Measurements from ENCODE around the gene MUC5B. TPM values are rescaled to one million over a fixed set of nuclear protein-coding genes. Genes with fewer than 3 reads are reported as not detected.

MUC5B gene
- total and polyA plus RNA-seq, 2 donors (not counting 3 experiments of a cell fraction or from before 2014, with no cell fraction given), result not detected

DNA sequence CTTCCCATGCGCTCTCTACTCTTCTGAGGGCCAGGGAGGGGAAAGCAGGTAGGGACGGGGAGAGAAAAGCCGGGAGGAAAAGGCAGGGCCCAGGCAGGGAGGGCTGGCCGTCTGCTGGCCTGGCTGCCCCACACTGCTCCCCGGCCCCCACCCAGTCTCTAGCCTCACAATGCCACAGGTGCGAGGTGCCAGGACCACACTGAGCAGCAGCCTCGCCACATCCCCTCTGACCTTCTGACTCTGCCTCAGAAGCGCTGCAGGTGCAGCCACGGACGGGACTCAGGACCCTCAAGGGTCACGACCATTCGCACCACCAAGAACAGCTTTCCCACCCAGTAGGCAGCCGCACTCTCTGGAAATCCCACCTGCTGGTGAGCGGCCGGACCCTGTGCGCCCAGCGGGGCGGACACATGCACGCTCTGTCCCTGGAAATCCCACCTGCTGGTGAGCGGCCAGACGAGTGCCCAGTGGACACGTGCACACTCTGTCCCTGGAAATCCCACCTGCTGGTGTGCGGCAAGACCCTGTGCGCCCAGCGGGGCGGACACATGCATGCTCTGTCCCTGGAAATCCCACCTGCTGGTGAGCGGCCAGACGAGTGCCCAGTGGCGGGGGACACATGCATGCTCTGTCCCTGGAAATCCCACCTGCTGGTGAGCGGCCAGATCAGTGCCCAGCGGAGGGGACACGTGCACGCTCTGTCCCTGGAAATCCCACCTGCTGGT is 66.5 kb downstream of the MUC5B start:
- POLR2A ChIA-PET, result no interaction called here
- dilution Hi-C loops (cut with MboI; ENCODE audit: extremely low pct_ligation_motif_present, low sequenced_read_pairs), result no loop called here
- Histone ChIP-seq H2AFZ (ENCODE audit: low read depth, low read length) (no peak overlapping the region), H3K9me3 (replicated peaks; ENCODE audit: control insufficient read depth, insufficient read depth, low read length) (no peaks in the 10 kb centered on the region), H3K9me1 (replicated peaks; ENCODE audit: control insufficient read depth, extremely low read depth, insufficient read depth, low read length) (no peaks in the 10 kb centered on the region), H3K79me2 (ENCODE audit: control insufficient read depth, insufficient read depth, low read length) (peaks cover 4% of the 10 kb centered on the region), H3K36me3 (ENCODE audit: control insufficient read depth in 2 of 2, extremely low read depth in 1 of 2, insufficient read depth in 2 of 2, low read length in 2 of 2) (peaks cover 3 to 54% of the 10 kb centered on the region in 2 experiments), H3K9ac (replicated peaks; ENCODE audit: extremely low read depth, insufficient read depth, low read length) (no peak overlapping the region), H3K4me3 (replicated peaks in 1 of 3; ENCODE audit: insufficient read depth in 1 of 3, low read depth in 1 of 3, low read length in 3 of 3) (no peak overlapping the region), H3K4me2 (ENCODE audit: insufficient read depth, low read length) (no peak overlapping the region), H3K27ac (ENCODE audit: insufficient read depth, low read depth, low read length) (no peak overlapping the region), H4K20me1 (replicated peaks; ENCODE audit: control insufficient read depth, extremely low read depth, insufficient read depth, low read length) (no peaks in the 10 kb centered on the region), H3K27me3 (ENCODE audit: control insufficient read depth in 2 of 2, insufficient read depth in 2 of 2, low read length in 2 of 2) (no peaks in the 10 kb centered on the region), H3K4me1 (ENCODE audit: control insufficient read depth, extremely low read depth, insufficient read depth, low read length) (no peaks in the 10 kb centered on the region)
- TF ChIP-seq EZH2 (IDR thresholded peaks at IDR 0.05; ENCODE audit: borderline replicate concordance, low read depth, low read length, severe bottlenecking) (no peak), MYC (IDR thresholded peaks at IDR 0.05; ENCODE audit: low read depth, low read length) (no peak), JUN (IDR thresholded peaks at IDR 0.05; ENCODE audit: borderline replicate concordance, insufficient read depth, insufficient read length, low read depth) (no peak), POLR2AphosphoS5 (IDR thresholded peaks at IDR 0.05; ENCODE audit: insufficient read depth, low read depth, low read length) (no peak)
- TF ChIP-seq, protein P1, sequence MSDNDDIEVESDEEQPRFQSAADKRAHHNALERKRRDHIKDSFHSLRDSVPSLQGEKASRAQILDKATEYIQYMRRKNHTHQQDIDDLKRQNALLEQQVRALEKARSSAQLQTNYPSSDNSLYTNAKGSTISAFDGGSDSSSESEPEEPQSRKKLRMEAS (IDR thresholded peaks at IDR 0.05; ENCODE audit: insufficient read depth, insufficient read length), result no peak
- intact Hi-C loops (cut with micrococcal nuclease), result no loop called here
- DNase-seq (ENCODE audit: low read depth, low spot score), result no peak
- FAIRE-seq, result no peak
- CTCF ChIA-PET, result no interaction called here
- BruUV-seq (replicated peaks), result no TSS peak

Data from endothelial cell of umbilical vein (primary cell).